Lower leg skin (tissue), 4 donors: ENCODE measurements around the gene GTF2F1. TPM values are rescaled to one million over a fixed set of nuclear protein-coding genes. Genes with fewer than 3 reads are reported as not detected.
"Not testable (repeated sequence)": the region's sequence is repeated elsewhere in the genome, so short reads cannot be mapped to it uniquely, and the experiment has no call there.

Experiments used
- DNase-seq, 2 donors: peaks; one replicate each; pipeline ENCODE4 v3.0.0-alpha.2; 2019; ENCODE audit warnings: low spot score in 2 of 2
- H3K4me3 ChIP-seq: fragments of 200-600 bp; sonication (generic); 2 replicates; pipeline ENCODE4 v1.5.1; 2017; ENCODE audit warnings: mild to moderate bottlenecking, low read depth; ENCODE audit not compliant: poor library complexity, severe bottlenecking
- POLR2A ChIP-seq, 2 donors: fragments of 450-650 bp; IDR thresholded peaks; one replicate each; pipeline ENCODE4 v1.6.1; 2016 to 2017; ENCODE audit warnings: antibody characterized with exemption in 2 of 2, mild to moderate bottlenecking in 1 of 2, moderate library complexity in 1 of 2
- WGBS, 2 donors: methylation state at CpG; one replicate each; pipeline ENCODE4 v1.1.5; 2018; 5-methylcytosine and 5-hydroxymethylcytosine counted together
- intact Hi-C: fragments of 100-400 bp; cut with DNase I; formaldehyde crosslinking; loops from one replicate; pipeline ENCODE4 v1.15.0; 2023; ENCODE audit warnings: low total_unique reads
- total RNA-seq, 4 donors: library from RNA; depleted of rRNA; stranded (reverse); fragments of >200 nt; gene quantifications; one replicate each; pipeline ENCODE4 v1.1.0, GENCODE V29; 2016
- TF ChIP-seq, protein P1 (sequence below), 3 donors: fragments of 450-650 bp; IDR thresholded peaks; one replicate each; pipeline ENCODE4 v1.5.1; 2016; ENCODE audit warnings: antibody characterized with exemption in 3 of 3, mild to moderate bottlenecking in 3 of 3, moderate library complexity in 2 of 3

GTF2F1 gene
- total RNA-seq, 4 donors from 2014 or later: 33.2 to 59.5 (median 43.1) TPM

DNA sequence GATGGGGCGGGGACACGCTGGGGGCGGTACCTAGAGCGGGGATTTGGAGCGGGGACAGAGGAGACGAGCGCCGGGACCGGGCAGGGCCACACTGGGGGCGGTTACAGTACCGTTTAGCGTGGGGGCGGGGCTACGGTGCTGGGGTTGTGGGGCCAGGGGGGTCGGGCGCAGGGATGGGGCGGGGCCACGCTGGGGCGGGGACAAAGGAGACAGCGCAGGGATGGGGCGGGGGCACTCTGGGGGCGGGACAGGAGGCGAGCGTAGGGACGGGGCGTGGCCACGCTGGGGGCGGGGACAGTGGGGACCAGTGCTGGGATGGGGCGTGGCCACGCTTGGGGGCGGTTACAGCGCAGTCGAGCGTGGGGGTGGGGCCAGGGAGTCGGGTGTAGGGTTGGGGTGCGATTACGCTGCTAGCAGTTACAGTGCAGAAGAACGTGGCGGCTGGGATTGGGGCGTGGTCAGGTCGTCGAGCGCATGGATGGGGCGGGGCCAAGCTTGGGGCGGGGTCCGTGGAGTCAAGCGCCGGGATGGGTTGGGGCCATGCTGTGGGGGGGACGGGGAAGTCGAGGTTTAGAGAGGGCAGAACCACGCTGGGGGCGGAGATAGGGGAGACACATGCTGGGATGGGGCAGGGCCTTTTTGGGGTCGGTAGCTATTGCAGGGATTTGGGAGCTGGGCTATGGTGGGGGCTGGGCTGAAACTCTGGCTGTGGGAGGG lies 19.7 kb downstream of the GTF2F1 start:
- intact Hi-C loops: no loop called here
- peak; percentile 98 to 100 for DNase-seq
- WGBS, 2 donors: 1 to 2% methylated on average over 49 to 53 of the region's 53 CpGs
- peak overlapping the region; percentile 80 for H3K4me3 ChIP-seq
- TF ChIP-seq, protein P1, sequence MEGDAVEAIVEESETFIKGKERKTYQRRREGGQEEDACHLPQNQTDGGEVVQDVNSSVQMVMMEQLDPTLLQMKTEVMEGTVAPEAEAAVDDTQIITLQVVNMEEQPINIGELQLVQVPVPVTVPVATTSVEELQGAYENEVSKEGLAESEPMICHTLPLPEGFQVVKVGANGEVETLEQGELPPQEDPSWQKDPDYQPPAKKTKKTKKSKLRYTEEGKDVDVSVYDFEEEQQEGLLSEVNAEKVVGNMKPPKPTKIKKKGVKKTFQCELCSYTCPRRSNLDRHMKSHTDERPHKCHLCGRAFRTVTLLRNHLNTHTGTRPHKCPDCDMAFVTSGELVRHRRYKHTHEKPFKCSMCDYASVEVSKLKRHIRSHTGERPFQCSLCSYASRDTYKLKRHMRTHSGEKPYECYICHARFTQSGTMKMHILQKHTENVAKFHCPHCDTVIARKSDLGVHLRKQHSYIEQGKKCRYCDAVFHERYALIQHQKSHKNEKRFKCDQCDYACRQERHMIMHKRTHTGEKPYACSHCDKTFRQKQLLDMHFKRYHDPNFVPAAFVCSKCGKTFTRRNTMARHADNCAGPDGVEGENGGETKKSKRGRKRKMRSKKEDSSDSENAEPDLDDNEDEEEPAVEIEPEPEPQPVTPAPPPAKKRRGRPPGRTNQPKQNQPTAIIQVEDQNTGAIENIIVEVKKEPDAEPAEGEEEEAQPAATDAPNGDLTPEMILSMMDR (IDR thresholded peaks at IDR 0.05): no peak
- TF ChIP-seq POLR2A (IDR thresholded peaks at IDR 0.05): no peak

DNA sequence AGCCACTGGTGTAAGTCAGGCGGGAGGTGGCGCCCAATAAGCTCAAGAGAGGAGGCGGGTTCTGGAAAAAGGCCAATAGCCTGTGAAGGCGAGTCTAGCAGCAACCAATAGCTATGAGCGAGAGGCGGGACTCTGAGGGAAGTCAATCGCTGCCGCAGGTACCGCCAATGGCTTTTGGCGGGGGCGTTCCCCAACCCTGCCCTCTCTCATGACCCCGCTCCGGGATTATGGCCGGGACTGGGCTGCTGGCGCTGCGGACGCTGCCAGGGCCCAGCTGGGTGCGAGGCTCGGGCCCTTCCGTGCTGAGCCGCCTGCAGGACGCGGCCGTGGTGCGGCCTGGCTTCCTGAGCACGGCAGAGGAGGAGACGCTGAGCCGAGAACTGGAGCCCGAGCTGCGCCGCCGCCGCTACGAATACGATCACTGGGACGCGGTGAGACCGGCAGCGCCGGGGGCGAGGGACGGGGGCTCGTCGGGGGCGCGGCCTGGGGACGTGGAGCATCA lies 20.3 kb downstream of the GTF2F1 start, which contains the start of gene ALKBH7:
Gene ALKBH7, plus strand, starts transcription at position 201 of the 502 bp plus-strand sequence. Its CDS starts 27 bp downstream, at position 228.
- TF ChIP-seq, protein P1 (IDR thresholded peaks at IDR 0.05): no peak
- no peak for TF ChIP-seq POLR2A (IDR thresholded peaks at IDR 0.05)
- 0 to 3% methylated on average over 9 to 40 of the region's 47 CpGs for WGBS, 2 donors
- peak; percentile 99 to 100 for DNase-seq
- H3K4me3 ChIP-seq: peak within 1 kb of the TSS; percentile 80
- intact Hi-C loops: no loop called here

DNA sequence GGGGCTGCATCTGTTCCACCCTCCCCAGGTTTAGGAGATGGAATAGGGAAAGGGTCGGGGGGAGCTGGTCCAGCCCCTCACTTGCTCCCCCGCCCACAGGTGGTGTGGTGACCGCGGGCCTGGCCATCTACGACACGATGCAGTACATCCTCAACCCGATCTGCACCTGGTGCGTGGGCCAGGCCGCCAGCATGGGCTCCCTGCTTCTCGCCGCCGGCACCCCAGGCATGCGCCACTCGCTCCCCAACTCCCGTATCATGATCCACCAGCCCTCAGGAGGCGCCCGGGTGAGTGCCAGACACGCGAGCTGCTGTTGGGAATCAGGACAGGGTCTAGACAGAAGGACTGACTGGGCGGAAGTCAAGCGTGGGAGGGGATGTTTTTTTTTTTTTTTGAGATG lies 28.6 kb downstream of the GTF2F1 start:
- H3K4me3 ChIP-seq: no peak overlapping the region
- 94 to 98% methylated on average over 21 of the region's 21 CpGs for WGBS, 2 donors
- TF ChIP-seq POLR2A (IDR thresholded peaks at IDR 0.05): no peak
- TF ChIP-seq, protein P1 (IDR thresholded peaks at IDR 0.05): no peak
- DNase-seq: no peak
- intact Hi-C loops: no loop called here

DNA sequence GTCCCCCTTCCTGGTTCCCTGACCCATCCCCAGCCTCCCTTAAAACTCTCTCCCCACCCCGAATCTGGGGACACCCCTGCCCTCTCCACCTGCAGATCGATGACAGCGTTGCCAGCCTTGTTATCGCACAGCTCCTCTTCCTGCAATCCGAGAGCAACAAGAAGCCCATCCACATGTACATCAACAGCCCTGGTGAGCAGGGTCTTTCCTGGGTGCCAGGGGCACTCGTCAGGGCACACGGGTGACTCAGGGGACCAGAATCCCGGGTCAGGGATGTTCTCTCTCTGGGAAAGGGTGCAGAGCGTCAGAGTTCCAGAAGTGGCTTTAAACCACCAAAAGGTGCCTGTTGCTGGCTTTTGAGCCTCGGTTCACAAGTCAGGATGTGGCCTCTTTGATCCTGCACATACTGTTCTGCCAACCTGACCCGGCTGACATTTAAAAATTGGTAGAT lies 30.6 kb downstream of the GTF2F1 start:
- DNase-seq: no peak
- WGBS, 2 donors: 18 to 26% methylated on average over 11 of the region's 11 CpGs
- peak overlapping the region; percentile 56 for H3K4me3 ChIP-seq
- TF ChIP-seq POLR2A (IDR thresholded peaks at IDR 0.05): no peak
- TF ChIP-seq, protein P1 (IDR thresholded peaks at IDR 0.05): no peak
- intact Hi-C loops: no loop called here

DNA sequence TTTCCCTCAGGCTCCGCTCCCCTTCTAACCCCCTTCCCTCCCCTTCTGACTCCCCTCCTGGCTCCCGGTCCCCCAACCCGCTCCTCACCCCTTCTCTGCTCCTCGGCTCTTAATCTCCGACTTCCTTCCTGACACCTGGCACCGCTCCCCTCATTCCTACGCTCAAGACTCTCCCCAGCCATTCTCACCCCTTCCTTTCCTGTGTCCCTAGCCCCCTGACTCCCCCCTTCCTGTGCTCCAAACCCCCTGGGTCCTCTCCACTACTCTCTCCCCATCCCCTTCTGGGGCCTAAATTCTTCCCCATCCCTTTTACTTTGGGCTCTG lies 31.0 kb downstream of the GTF2F1 start:
- intact Hi-C loops: no loop called here
- 0 to 3% methylated on average over 7 of the region's 7 CpGs for whole genome bisulfite sequencing, 2 donors
- peak overlapping the region; percentile 56 for H3K4me3 ChIP-seq
- no peak for TF ChIP-seq POLR2A (IDR thresholded peaks at IDR 0.05)
- TF ChIP-seq, protein P1 (IDR thresholded peaks at IDR 0.05): no peak
- DNase-seq: no peak

DNA sequence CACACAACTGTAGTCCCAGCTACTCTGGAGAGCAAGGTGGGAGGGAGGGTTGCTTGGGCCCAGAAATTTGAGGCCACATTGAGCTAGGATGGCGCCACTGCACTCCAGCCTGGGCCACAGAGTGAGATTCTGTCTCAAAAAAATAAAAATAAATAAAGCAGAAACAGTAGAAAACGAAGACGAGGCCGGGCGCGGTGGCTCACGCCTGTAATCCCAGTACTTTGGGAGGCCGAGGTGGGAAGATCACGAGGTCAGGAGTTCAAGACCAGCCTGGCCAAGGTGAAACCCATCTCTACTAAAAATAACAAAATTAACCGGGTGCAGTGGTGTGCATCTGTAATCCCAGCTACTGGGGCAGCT lies 32.1 kb downstream of the GTF2F1 start:
- DNase-seq, intact Hi-C loops, H3K4me3 ChIP-seq: not testable (repeated sequence)
- WGBS, 2 donors: 91 to 96% methylated on average over 10 of the region's 10 CpGs

DNA sequence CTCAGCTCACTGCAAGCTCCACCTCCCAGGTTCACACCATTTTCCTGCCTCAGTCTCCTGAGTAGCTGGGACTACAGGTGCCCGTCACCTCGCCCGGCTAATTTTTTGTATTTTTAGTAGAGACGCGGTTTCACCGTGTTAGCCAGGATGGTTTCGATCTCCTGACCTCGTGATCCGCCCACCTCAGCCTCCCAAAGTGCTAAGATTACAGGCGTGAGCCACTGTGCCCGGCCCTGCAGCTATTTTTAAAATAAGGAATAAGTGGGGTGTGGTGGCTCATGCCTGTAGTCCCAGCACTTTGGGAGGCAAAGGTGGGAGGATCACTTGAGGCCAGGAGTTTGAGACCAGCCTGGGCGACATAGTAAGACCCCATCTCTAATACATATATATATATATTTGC lies 32.5 kb downstream of the GTF2F1 start:
- intact Hi-C loops, DNase-seq: not testable (repeated sequence)
- 94 to 95% methylated on average over 12 of the region's 12 CpGs for WGBS, 2 donors

More for the DNA sequence above, 32.5 kb downstream of the GTF2F1 start:
- H3K4me3 ChIP-seq: not testable (repeated sequence)
